HEK293 (cell line): Measurements from ENCODE around the gene VPS33A.
A peak's percentile ranks its signal among the peaks of the same experiment; 100 is the strongest.

ENCODE experiments used
- CTCF ChIA-PET: fragments of 350-600 bp; formaldehyde crosslinking; extraction: SDS; loops from one replicate; lab custom pipeline; 2021; ENCODE audit warnings: antibody characterized with exemption; lab: Yijun Ruan, JAX
- POLR2A ChIA-PET: fragments of 300-600 bp; formaldehyde crosslinking; extraction: SDS; loops from one replicate; lab custom pipeline; 2020; ENCODE audit warnings: antibody characterized with exemption, inconsistent platforms; lab: Yijun Ruan, JAX
- H3K27ac ChIP-seq: fragments of 200-500 bp; sonication (Bioruptor generic); 2 replicates; pipeline ENCODE4 v1.5.1; 2014; ENCODE audit warnings: low read depth, low read length, control low read depth, inconsistent platforms; ENCODE audit errors: extremely low read depth
- H3K36me3 ChIP-seq, 2 experiments: fragments of 200-500 bp in 1 of 2; sonication (Bioruptor generic) in 1 of 2; 1 replicate in 1 of 2; 2 replicates in 1 of 2; pipeline ENCODE4 v1.5.1; 2014 to 2017; ENCODE audit warnings: inconsistent platforms in 2 of 2, low read length in 2 of 2; ENCODE audit not compliant: control insufficient read depth in 2 of 2, insufficient read depth in 1 of 2
- H3K4me1 ChIP-seq: fragments of 200-500 bp; sonication (Bioruptor generic); 2 replicates; pipeline ENCODE4 v1.5.1; 2014; ENCODE audit warnings: mild to moderate bottlenecking, low read length, inconsistent platforms; ENCODE audit not compliant: control insufficient read depth, insufficient read depth
- H3K4me3 ChIP-seq: 2 replicates; pipeline ENCODE4 v1.5.1; 2011; ENCODE audit warnings: low read depth, mild to moderate bottlenecking, control low read depth, low read length, moderate library complexity
- H3K9me3 ChIP-seq: fragments of 200-500 bp; sonication (Bioruptor generic); 2 replicates; pipeline ENCODE4 v1.5.1; 2014; ENCODE audit warnings: low read depth, low read length, inconsistent platforms; ENCODE audit not compliant: control insufficient read depth, insufficient read depth
- MYNN ChIP-seq: fragments of 450-650 bp; formaldehyde crosslinking; IDR thresholded peaks from 2 replicates; pipeline ENCODE4 v1.5.1; 2016; ENCODE audit warnings: missing biosample characterization, missing genetic modification characterization, borderline replicate concordance
- PRDM6 ChIP-seq: fragments of 450-650 bp; formaldehyde crosslinking; IDR thresholded peaks from 2 replicates; pipeline ENCODE4 v1.5.1; 2017; ENCODE audit warnings: missing biosample characterization, missing genetic modification characterization
- SCRT2 ChIP-seq: fragments of 450-650 bp; formaldehyde crosslinking; IDR thresholded peaks from 2 replicates; pipeline ENCODE4 v1.5.1; 2016; ENCODE audit warnings: missing biosample characterization, missing genetic modification characterization
- YY2 ChIP-seq: fragments of 450-650 bp; formaldehyde crosslinking; IDR thresholded peaks from 2 replicates; pipeline ENCODE4 v1.5.1; 2016; ENCODE audit warnings: missing biosample characterization, missing genetic modification characterization
- ZFHX2 ChIP-seq: fragments of 450-650 bp; formaldehyde crosslinking; conservative IDR thresholded peaks from 2 replicates; pipeline ENCODE4 v1.5.1; 2016; ENCODE audit warnings: missing biosample characterization, missing genetic modification characterization
- ZFP37 ChIP-seq: fragments of 450-650 bp; formaldehyde crosslinking; IDR thresholded peaks from 2 replicates; pipeline ENCODE4 v1.5.1; 2016; ENCODE audit warnings: missing biosample characterization, missing genetic modification characterization
- ZFP69B ChIP-seq: fragments of 450-650 bp; formaldehyde crosslinking; IDR thresholded peaks from 2 replicates; pipeline ENCODE4 v1.5.1; 2016; ENCODE audit warnings: missing biosample characterization, missing genetic modification characterization
- ZIC2 ChIP-seq: fragments of 450-650 bp; formaldehyde crosslinking; IDR thresholded peaks from 2 replicates; pipeline ENCODE4 v1.5.1; 2016; ENCODE audit warnings: missing biosample characterization, missing genetic modification characterization
- ZNF239 ChIP-seq: fragments of 450-650 bp; formaldehyde crosslinking; IDR thresholded peaks from 2 replicates; pipeline ENCODE4 v1.5.1; 2016; ENCODE audit warnings: missing biosample characterization, missing genetic modification characterization
- ZNF266 ChIP-seq: fragments of 450-650 bp; formaldehyde crosslinking; IDR thresholded peaks from 2 replicates; pipeline ENCODE4 v1.5.1; 2016; ENCODE audit warnings: missing biosample characterization, missing genetic modification characterization, low read depth
- ZNF280C ChIP-seq: fragments of 450-650 bp; formaldehyde crosslinking; IDR thresholded peaks from 2 replicates; pipeline ENCODE4 v1.5.1; 2016; ENCODE audit warnings: missing biosample characterization, missing genetic modification characterization
- ZNF37A ChIP-seq: fragments of 450-650 bp; IDR thresholded peaks from 2 replicates; pipeline ENCODE4 v1.5.1; 2018; ENCODE audit warnings: missing biosample characterization, missing genetic modification characterization
- ZNF398 ChIP-seq: fragments of 450-650 bp; formaldehyde crosslinking; IDR thresholded peaks from 2 replicates; pipeline ENCODE4 v1.5.1; 2017; ENCODE audit warnings: missing biosample characterization, missing genetic modification characterization
- ZNF473 ChIP-seq: fragments of 450-650 bp; formaldehyde crosslinking; IDR thresholded peaks from 2 replicates; pipeline ENCODE4 v1.5.1; 2017; ENCODE audit warnings: missing biosample characterization, missing genetic modification characterization
- ZNF561 ChIP-seq: fragments of 450-650 bp; IDR thresholded peaks from 2 replicates; pipeline ENCODE4 v1.5.1; 2018; ENCODE audit warnings: missing biosample characterization, missing genetic modification characterization, borderline replicate concordance
- ZNF571 ChIP-seq: fragments of 450-650 bp; formaldehyde crosslinking; IDR thresholded peaks from 2 replicates; pipeline ENCODE4 v1.5.0; 2017; ENCODE audit warnings: missing biosample characterization, missing genetic modification characterization
- ZNF600 ChIP-seq: fragments of 450-650 bp; formaldehyde crosslinking; IDR thresholded peaks from 2 replicates; pipeline ENCODE4 v1.5.1; 2016; ENCODE audit warnings: missing biosample characterization, missing genetic modification characterization
- ZNF837 ChIP-seq: fragments of 450-650 bp; formaldehyde crosslinking; IDR thresholded peaks from 2 replicates; pipeline ENCODE4 v1.5.1; 2016; ENCODE audit warnings: missing biosample characterization, missing genetic modification characterization
- ZSCAN4 ChIP-seq: fragments of 450-650 bp; formaldehyde crosslinking; IDR thresholded peaks from 2 replicates; pipeline ENCODE4 v1.5.1; 2017; ENCODE audit warnings: missing biosample characterization, missing genetic modification characterization

Gene VPS33A

GRCh38 chr12:122208073-122208820 is 58.0 kb downstream of the VPS33A start:
- Histone ChIP-seq H3K4me1 (peaks cover 4% of the 10 kb centered on the region; the same call in 1 of the 2 replicates), H3K4me3 (no peak overlapping the region), H3K36me3 (peaks cover 49 to 57% of the 10 kb centered on the region in 2 experiments), H3K27ac (no peak overlapping the region), H3K9me3 (no peaks in the 10 kb centered on the region)
- TF ChIP-seq ZSCAN4 (tag by site-specific recombination) (no peak), ZNF600 (tag by site-specific recombination) (0 out of 2 replicates have a peak, but pooled peaks have one; percentile 45), ZFP37 (tag by site-specific recombination) (no peak), YY2 (tag by site-specific recombination) (no peak)
- ChIA-PET POLR2A (interaction anchor here (0.5 to 1.2 kb wide), 2 partner anchors 13 to 15 kb away, joined by 3 to 5 read pairs; no protein-coding TSS in a partner anchor), CTCF (interaction anchor here (1.0 kb wide), 1 partner anchor 93 kb away, joined by 3 read pairs; no protein-coding TSS in a partner anchor)

GRCh38 chr12:122207391-122207790 is 58.9 kb downstream of the VPS33A start:
- Histone ChIP-seq H3K4me1 (peaks cover 6% of the 10 kb centered on the region; the same call in 1 of the 2 replicates), H3K36me3 (peaks cover 41 to 49% of the 10 kb centered on the region in 2 experiments), H3K27ac (no peak overlapping the region), H3K4me3 (no peak overlapping the region), H3K9me3 (no peaks in the 10 kb centered on the region)
- ChIA-PET CTCF (interaction anchor here (1.0 kb wide), 1 partner anchor 94 kb away, joined by 3 read pairs; no protein-coding TSS in a partner anchor), POLR2A (interaction anchor here (1.2 kb wide), 1 partner anchor 14 kb away, joined by 3 read pairs; no protein-coding TSS in a partner anchor)
- TF ChIP-seq ZFP69B (tag by site-specific recombination) (no peak), ZNF398 (tag by site-specific recombination) (no peak), ZNF473 (tag by site-specific recombination) (no peak), ZNF280C (tag by site-specific recombination) (no peak), ZNF266 (tag by site-specific recombination) (no peak), ZNF571 (tag by site-specific recombination) (no peak), ZIC2 (tag by site-specific recombination) (no peak), ZNF837 (tag by site-specific recombination) (no peak), ZNF239 (tag by site-specific recombination) (no peak), PRDM6 (tag by site-specific recombination) (no peak), ZNF561 (tag by site-specific recombination) (no peak), MYNN (tag by site-specific recombination) (no peak), ZNF37A (no peak), ZFHX2 (tag by site-specific recombination) (no peak), SCRT2 (tag by site-specific recombination) (no peak)
